A549 (cell line): ENCODE data around the gene NFIX.

ENCODE experiments used
- CBX8 ChIP-seq: fragments of 200-600 bp; sonication (generic); IDR thresholded peaks from 2 replicates; pipeline ENCODE4 v1.6.1; 2016
- KDM1A ChIP-seq: fragments of 200-600 bp; sonication (generic); IDR thresholded peaks from 2 replicates; pipeline ENCODE4 v1.6.1; 2016; ENCODE audit warnings: low read depth, mild to moderate bottlenecking
- MAFK ChIP-seq: fragments of 450-650 bp; IDR thresholded peaks from 2 replicates; pipeline ENCODE4 v1.6.1; 2014; ENCODE audit not compliant: partially characterized antibody
- MYC ChIP-seq: IDR thresholded peaks from 2 replicates; pipeline ENCODE4 v1.6.1; 2012; ENCODE audit warnings: mild to moderate bottlenecking, inconsistent platforms, low read length, improper control_type of control experiment, borderline replicate concordance
- POLR2A ChIP-seq: IDR thresholded peaks from 2 replicates; pipeline ENCODE4 v1.6.1; 2012; ENCODE audit warnings: mild to moderate bottlenecking, low read length
- RAD21 ChIP-seq, 2 experiments: fragments of >200 bp in 1 of 2; sonication (Bioruptor Twin) in 1 of 2; formaldehyde crosslinking in 1 of 2; IDR thresholded peaks in 1 of 2; conservative IDR thresholded peaks in 1 of 2; 2 replicates in 1 of 2; 3 replicates in 1 of 2; pipeline ENCODE4 v1.6.1; 2012 to 2018; ENCODE audit warnings: inconsistent platforms in 1 of 2
- RFX5 ChIP-seq: fragments of 450-650 bp; IDR thresholded peaks from 2 replicates; pipeline ENCODE4 v1.7.1; 2014; ENCODE audit warnings: antibody characterized with exemption, mild to moderate bottlenecking, moderate library complexity
- SMC3 ChIP-seq: fragments of >200 bp; sonication (Bioruptor Twin); formaldehyde crosslinking; IDR thresholded peaks from 3 replicates; pipeline ENCODE4 v1.6.1; 2018; ENCODE audit warnings: inconsistent platforms
- TF ChIP-seq, protein P1 (sequence below): IDR thresholded peaks from 2 replicates; pipeline ENCODE4 v1.6.1; 2012
- TF ChIP-seq, protein P2 (sequence below): fragments of 200-600 bp; sonication (generic); IDR thresholded peaks from 2 replicates; pipeline ENCODE4 v1.6.1; 2016; ENCODE audit warnings: antibody characterized with exemption, mild to moderate bottlenecking, moderate library complexity
- TF ChIP-seq, protein P3 (sequence below): fragments of >200 bp; sonication (Bioruptor Twin); formaldehyde crosslinking; IDR thresholded peaks from 3 replicates; pipeline ENCODE4 v1.5.1; 2016

DNA sequence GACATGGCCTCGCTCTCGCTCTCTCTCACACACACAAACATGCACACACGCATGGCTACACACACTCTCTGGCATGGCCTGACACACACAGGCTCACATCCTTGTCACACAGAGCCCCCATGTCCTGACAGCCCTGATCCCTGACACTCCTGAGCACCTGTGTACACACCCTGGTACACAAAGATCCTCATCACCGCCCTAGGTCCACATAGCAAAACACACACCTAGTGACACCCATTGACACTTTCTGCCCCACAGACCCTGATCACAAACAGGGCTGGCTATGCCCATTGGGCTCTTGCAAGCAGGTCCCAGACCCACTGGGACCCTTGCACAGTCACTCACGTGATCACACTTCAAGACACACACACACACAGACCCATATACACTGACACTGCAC, 4.0 kb upstream of the NFIX start:
- TF ChIP-seq, protein P1, sequence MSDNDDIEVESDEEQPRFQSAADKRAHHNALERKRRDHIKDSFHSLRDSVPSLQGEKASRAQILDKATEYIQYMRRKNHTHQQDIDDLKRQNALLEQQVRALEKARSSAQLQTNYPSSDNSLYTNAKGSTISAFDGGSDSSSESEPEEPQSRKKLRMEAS: no peak
- TF ChIP-seq RFX5 (no peak), CBX8 (no peak), KDM1A (no peak), MYC (no peak), MAFK (no peak), POLR2A (no peak), RAD21 (conservative IDR thresholded peaks at IDR 0.05 in 1 of 2, IDR thresholded peaks at IDR 0.05 in 1 of 2) (no peak), SMC3 (no peak)
- TF ChIP-seq, protein P2, sequence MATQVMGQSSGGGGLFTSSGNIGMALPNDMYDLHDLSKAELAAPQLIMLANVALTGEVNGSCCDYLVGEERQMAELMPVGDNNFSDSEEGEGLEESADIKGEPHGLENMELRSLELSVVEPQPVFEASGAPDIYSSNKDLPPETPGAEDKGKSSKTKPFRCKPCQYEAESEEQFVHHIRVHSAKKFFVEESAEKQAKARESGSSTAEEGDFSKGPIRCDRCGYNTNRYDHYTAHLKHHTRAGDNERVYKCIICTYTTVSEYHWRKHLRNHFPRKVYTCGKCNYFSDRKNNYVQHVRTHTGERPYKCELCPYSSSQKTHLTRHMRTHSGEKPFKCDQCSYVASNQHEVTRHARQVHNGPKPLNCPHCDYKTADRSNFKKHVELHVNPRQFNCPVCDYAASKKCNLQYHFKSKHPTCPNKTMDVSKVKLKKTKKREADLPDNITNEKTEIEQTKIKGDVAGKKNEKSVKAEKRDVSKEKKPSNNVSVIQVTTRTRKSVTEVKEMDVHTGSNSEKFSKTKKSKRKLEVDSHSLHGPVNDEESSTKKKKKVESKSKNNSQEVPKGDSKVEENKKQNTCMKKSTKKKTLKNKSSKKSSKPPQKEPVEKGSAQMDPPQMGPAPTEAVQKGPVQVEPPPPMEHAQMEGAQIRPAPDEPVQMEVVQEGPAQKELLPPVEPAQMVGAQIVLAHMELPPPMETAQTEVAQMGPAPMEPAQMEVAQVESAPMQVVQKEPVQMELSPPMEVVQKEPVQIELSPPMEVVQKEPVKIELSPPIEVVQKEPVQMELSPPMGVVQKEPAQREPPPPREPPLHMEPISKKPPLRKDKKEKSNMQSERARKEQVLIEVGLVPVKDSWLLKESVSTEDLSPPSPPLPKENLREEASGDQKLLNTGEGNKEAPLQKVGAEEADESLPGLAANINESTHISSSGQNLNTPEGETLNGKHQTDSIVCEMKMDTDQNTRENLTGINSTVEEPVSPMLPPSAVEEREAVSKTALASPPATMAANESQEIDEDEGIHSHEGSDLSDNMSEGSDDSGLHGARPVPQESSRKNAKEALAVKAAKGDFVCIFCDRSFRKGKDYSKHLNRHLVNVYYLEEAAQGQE: no peak
- TF ChIP-seq, protein P3, sequence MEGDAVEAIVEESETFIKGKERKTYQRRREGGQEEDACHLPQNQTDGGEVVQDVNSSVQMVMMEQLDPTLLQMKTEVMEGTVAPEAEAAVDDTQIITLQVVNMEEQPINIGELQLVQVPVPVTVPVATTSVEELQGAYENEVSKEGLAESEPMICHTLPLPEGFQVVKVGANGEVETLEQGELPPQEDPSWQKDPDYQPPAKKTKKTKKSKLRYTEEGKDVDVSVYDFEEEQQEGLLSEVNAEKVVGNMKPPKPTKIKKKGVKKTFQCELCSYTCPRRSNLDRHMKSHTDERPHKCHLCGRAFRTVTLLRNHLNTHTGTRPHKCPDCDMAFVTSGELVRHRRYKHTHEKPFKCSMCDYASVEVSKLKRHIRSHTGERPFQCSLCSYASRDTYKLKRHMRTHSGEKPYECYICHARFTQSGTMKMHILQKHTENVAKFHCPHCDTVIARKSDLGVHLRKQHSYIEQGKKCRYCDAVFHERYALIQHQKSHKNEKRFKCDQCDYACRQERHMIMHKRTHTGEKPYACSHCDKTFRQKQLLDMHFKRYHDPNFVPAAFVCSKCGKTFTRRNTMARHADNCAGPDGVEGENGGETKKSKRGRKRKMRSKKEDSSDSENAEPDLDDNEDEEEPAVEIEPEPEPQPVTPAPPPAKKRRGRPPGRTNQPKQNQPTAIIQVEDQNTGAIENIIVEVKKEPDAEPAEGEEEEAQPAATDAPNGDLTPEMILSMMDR: no peak
